HepG2 (cell line): ENCODE data around the gene ZNF814. TPM values are rescaled to one million over a fixed set of nuclear protein-coding genes. Genes with fewer than 3 reads are reported as not detected.
A peak's percentile ranks its signal among the peaks of the same experiment; 100 is the strongest.

ENCODE experiments used
- ARHGAP35 ChIP-seq: sonication (generic); formaldehyde crosslinking; IDR thresholded peaks from 2 replicates; pipeline ENCODE4 v1.9.0; 2022; ENCODE audit warnings: mild to moderate bottlenecking, inconsistent platforms, moderate library complexity, missing genetic modification reagents, borderline replicate concordance
- CBFB ChIP-seq: sonication (generic); formaldehyde crosslinking; IDR thresholded peaks from 2 replicates; pipeline ENCODE4 v1.4.0; 2020; ENCODE audit warnings: missing genetic modification reagents
- CBX5 ChIP-seq: sonication (generic); formaldehyde crosslinking; IDR thresholded peaks from 2 replicates; pipeline ENCODE4 v1.4.0; 2020; ENCODE audit warnings: missing genetic modification reagents, borderline replicate concordance
- DMAP1 ChIP-seq: IDR thresholded peaks from 2 replicates; pipeline ENCODE4 v1.6.1; 2016
- FOSL2 ChIP-seq: sonication (generic); formaldehyde crosslinking; IDR thresholded peaks from 2 replicates; pipeline ENCODE4 v1.4.0; 2020; ENCODE audit warnings: missing genetic modification reagents
- GABPA ChIP-seq, 2 experiments: IDR thresholded peaks; 2 replicates each; pipeline ENCODE4 v1.6.1; 2011 to 2016; ENCODE audit warnings: low read depth in 2 of 2, low read length in 1 of 2, missing biosample characterization in 1 of 2, missing genetic modification characterization in 1 of 2
- KAT8 ChIP-seq: IDR thresholded peaks from 2 replicates; pipeline ENCODE4 v1.6.1; 2016; ENCODE audit warnings: missing genetic modification reagents, missing compliant biosample characterization
- KDM5B ChIP-seq: sonication (generic); formaldehyde crosslinking; IDR thresholded peaks from 2 replicates; pipeline ENCODE4 v1.4.0; 2020; ENCODE audit warnings: missing genetic modification reagents, mild to moderate bottlenecking, borderline replicate concordance
- POGZ ChIP-seq: sonication (generic); formaldehyde crosslinking; IDR thresholded peaks from 2 replicates; pipeline ENCODE4 v1.4.0; 2020; ENCODE audit warnings: mild to moderate bottlenecking, missing genetic modification reagents
- POLR2A ChIP-seq, 2 experiments: IDR thresholded peaks; 2 replicates each; pipeline ENCODE4 v1.6.1; 2011; ENCODE audit warnings: low read depth in 2 of 2, low read length in 2 of 2, mild to moderate bottlenecking in 1 of 2, moderate library complexity in 1 of 2; ENCODE audit not compliant: insufficient read depth in 1 of 2
- TARDBP ChIP-seq: sonication (generic); formaldehyde crosslinking; IDR thresholded peaks from 2 replicates; pipeline ENCODE4 v1.8.0; 2022; ENCODE audit warnings: mild to moderate bottlenecking, missing genetic modification reagents
- THAP11 ChIP-seq: IDR thresholded peaks from 2 replicates; pipeline ENCODE4 v1.6.1; 2016; ENCODE audit warnings: missing biosample characterization, missing genetic modification reagents
- THAP9 ChIP-seq: sonication (generic); formaldehyde crosslinking; IDR thresholded peaks from 2 replicates; pipeline ENCODE4; 2020; ENCODE audit warnings: missing genetic modification reagents, mild to moderate bottlenecking, borderline replicate concordance
- YY1 ChIP-seq: IDR thresholded peaks from 2 replicates; pipeline ENCODE4 v1.6.1; 2011; ENCODE audit warnings: low read length, low read depth, moderate library complexity, mild to moderate bottlenecking; ENCODE audit not compliant: insufficient read depth, insufficient replicate concordance
- ZFP36L2 ChIP-seq: sonication (generic); formaldehyde crosslinking; IDR thresholded peaks from 2 replicates; pipeline ENCODE4 v1.4.0; 2020; ENCODE audit warnings: missing genetic modification reagents
- ZMYM2 ChIP-seq: sonication (generic); formaldehyde crosslinking; IDR thresholded peaks from 2 replicates; pipeline ENCODE4 v1.8.0; 2022; ENCODE audit warnings: mild to moderate bottlenecking, missing genetic modification reagents
- ZNF510 ChIP-seq: sonication (generic); formaldehyde crosslinking; IDR thresholded peaks from 2 replicates; pipeline ENCODE4 v1.4.0; 2020; ENCODE audit warnings: low read depth, mild to moderate bottlenecking, missing genetic modification reagents
- ZNF563 ChIP-seq: sonication (generic); formaldehyde crosslinking; IDR thresholded peaks from 2 replicates; pipeline ENCODE4 v1.8.0; 2022; ENCODE audit warnings: mild to moderate bottlenecking, moderate library complexity, missing genetic modification reagents
- ZNF766 ChIP-seq: sonication (generic); formaldehyde crosslinking; IDR thresholded peaks from 2 replicates; pipeline ENCODE4 v1.5.0; 2020; ENCODE audit warnings: missing genetic modification reagents, borderline replicate concordance
- ZNF790 ChIP-seq: sonication (generic); formaldehyde crosslinking; IDR thresholded peaks from 2 replicates; pipeline ENCODE4 v1.8.0; 2022; ENCODE audit warnings: missing genetic modification reagents, mild to moderate bottlenecking, borderline replicate concordance
- ZNF891 ChIP-seq: sonication (generic); formaldehyde crosslinking; IDR thresholded peaks from 2 replicates; pipeline ENCODE4 v1.5.0; 2020; ENCODE audit warnings: mild to moderate bottlenecking, missing genetic modification reagents
- ZSCAN25 ChIP-seq: sonication (generic); formaldehyde crosslinking; IDR thresholded peaks from 2 replicates; pipeline ENCODE4 v1.8.0; 2022; ENCODE audit warnings: mild to moderate bottlenecking, missing genetic modification reagents
- polyA plus RNA-seq, 8 experiments: library from polyadenylated mRNA; depleted of rRNA in 3 of 8; stranded (reverse) in 7 of 8; unstranded in 1 of 8; fragments of >200 nt; fragmentation: Illumina TruSeq in 4 of 8; extraction: Trizol in 4 of 8; gene quantifications; 2 replicates each; pipeline versions ENCODE4 v1.2.1 to v1.2.3, GENCODE V29; 2011 to 2016; ENCODE audit warnings: low read depth in 4 of 8, missing spikeins in 1 of 8, mixed read lengths in 1 of 8; ENCODE audit not compliant: insufficient read depth in 1 of 8
- total RNA-seq, 5 experiments: library from RNA; depleted of rRNA; stranded (reverse); fragments of >200 nt; fragmentation: Illumina TruSeq; extraction: Trizol; gene quantifications; 2 replicates each; pipeline ENCODE4 v1.2.3, GENCODE V29; 2016; ENCODE audit warnings: low read depth in 1 of 5
- TF ChIP-seq, protein P1 (sequence below): sonication (generic); formaldehyde crosslinking; IDR thresholded peaks from 2 replicates; pipeline ENCODE4 v1.5.0; 2020; ENCODE audit warnings: mild to moderate bottlenecking, missing genetic modification reagents, moderate library complexity

The ZNF814 gene
- total and polyA plus RNA-seq, 2 of the 13 experiments (the other 11 are each of a cell fraction or from before 2014, with no cell fraction given) = 2.5 to 3.4 TPM

GRCh38 chr19:57830071-57830602 is 58.7 kb downstream of the ZNF814 start, which contains the start of gene ZNF587B (continued):
- TF ChIP-seq THAP9 (CRISPR knock-in tag) = peak; percentile 21; the same call in 1 of the 2 replicates
- no peak for TF ChIP-seq FOSL2 (CRISPR knock-in tag)
- TF ChIP-seq GABPA (IDR thresholded peaks at IDR 0.05; ENCODE audit: low read depth, low read length) = peak; percentile 56
- TF ChIP-seq GABPA (CRISPR knock-in tag; IDR thresholded peaks at IDR 0.05; ENCODE audit: low read depth) = peak; percentile 91
- 0 out of 2 replicates have a peak, but pooled peaks have one; percentile 28 for TF ChIP-seq DMAP1
- TF ChIP-seq ZNF510 (CRISPR knock-in tag) = no peak
- TF ChIP-seq POLR2A (IDR thresholded peaks at IDR 0.05; ENCODE audit: insufficient read depth in 1 of 2, low read depth in 2 of 2, low read length in 2 of 2) = no peak
- TF ChIP-seq, protein P1, sequence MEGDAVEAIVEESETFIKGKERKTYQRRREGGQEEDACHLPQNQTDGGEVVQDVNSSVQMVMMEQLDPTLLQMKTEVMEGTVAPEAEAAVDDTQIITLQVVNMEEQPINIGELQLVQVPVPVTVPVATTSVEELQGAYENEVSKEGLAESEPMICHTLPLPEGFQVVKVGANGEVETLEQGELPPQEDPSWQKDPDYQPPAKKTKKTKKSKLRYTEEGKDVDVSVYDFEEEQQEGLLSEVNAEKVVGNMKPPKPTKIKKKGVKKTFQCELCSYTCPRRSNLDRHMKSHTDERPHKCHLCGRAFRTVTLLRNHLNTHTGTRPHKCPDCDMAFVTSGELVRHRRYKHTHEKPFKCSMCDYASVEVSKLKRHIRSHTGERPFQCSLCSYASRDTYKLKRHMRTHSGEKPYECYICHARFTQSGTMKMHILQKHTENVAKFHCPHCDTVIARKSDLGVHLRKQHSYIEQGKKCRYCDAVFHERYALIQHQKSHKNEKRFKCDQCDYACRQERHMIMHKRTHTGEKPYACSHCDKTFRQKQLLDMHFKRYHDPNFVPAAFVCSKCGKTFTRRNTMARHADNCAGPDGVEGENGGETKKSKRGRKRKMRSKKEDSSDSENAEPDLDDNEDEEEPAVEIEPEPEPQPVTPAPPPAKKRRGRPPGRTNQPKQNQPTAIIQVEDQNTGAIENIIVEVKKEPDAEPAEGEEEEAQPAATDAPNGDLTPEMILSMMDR (CRISPR knock-in tag) = peak; percentile 72
- no peak for TF ChIP-seq CBFB (CRISPR knock-in tag)
- TF ChIP-seq ZNF766 (CRISPR knock-in tag) = no peak
- TF ChIP-seq KDM5B (CRISPR knock-in tag) = no peak
- peak; percentile 94 for TF ChIP-seq THAP11 (CRISPR knock-in tag)
- TF ChIP-seq ARHGAP35 = no peak
- 0 out of 2 replicates have a peak, but pooled peaks have one; percentile 29 for TF ChIP-seq KAT8 (CRISPR knock-in tag)
- no peak for TF ChIP-seq CBX5
- no peak for TF ChIP-seq TARDBP
- TF ChIP-seq ZSCAN25 (CRISPR knock-in tag) = no peak
- TF ChIP-seq ZNF563 (CRISPR knock-in tag) = no peak
- peak; percentile 78 for TF ChIP-seq YY1
- no peak for TF ChIP-seq ZNF891 (CRISPR knock-in tag)
- no peak for TF ChIP-seq ZFP36L2 (CRISPR knock-in tag)
- TF ChIP-seq ZMYM2 = peak; percentile 28; the same call in 1 of the 2 replicates
- TF ChIP-seq POGZ (CRISPR knock-in tag) = peak; percentile 60; the same call in 1 of the 2 replicates
- TF ChIP-seq ZNF790 (CRISPR knock-in tag) = no peak
